ENCODE measurements around the gene SLC6A7.
A peak's percentile ranks its signal among the peaks of the same experiment; 100 is the strongest.

Gene SLC6A7

GRCh38 chr5:150184990-150185912 is 4.6 kb upstream of the SLC6A7 start:
- TF ChIP-seq ZNF658 (tag by site-specific recombination; IDR thresholded peaks at IDR 0.05) (no peak), ZIC2 (tag by site-specific recombination; IDR thresholded peaks at IDR 0.05) (0 out of 2 replicates have a peak, but pooled peaks have one; percentile 21), ZNF24 (tag by site-specific recombination; IDR thresholded peaks at IDR 0.05) (no peak), ZNF791 (tag by site-specific recombination; IDR thresholded peaks at IDR 0.05) (no peak), ZNF747 (tag by site-specific recombination; IDR thresholded peaks at IDR 0.05) (no peak), ZSCAN5A (tag by site-specific recombination; IDR thresholded peaks at IDR 0.05) (no peak)
- Histone ChIP-seq H3K4me3 (ENCODE audit: low read depth, low read length) (no peak overlapping the region), H3K4me1 (ENCODE audit: control insufficient read depth, insufficient read depth, low read length) (0 out of 2 replicates have a peak, but pooled peaks cover 3% of the 10 kb centered on the region), H3K9me3 (ENCODE audit: control insufficient read depth, insufficient read depth, low read depth, low read length) (no peaks in the 10 kb centered on the region), H3K27ac (ENCODE audit: extremely low read depth, low read depth, low read length) (no peak overlapping the region), H3K36me3 (ENCODE audit: control insufficient read depth in 2 of 2, insufficient read depth in 1 of 2, low read length in 2 of 2) (no peaks in the 10 kb centered on the region)
- ChIA-PET CTCF (interaction anchor here (0.8 kb wide), 1 partner anchor 56 kb away, joined by 4 read pairs; no protein-coding TSS in a partner anchor), POLR2A (no interaction called here)

DNA sequence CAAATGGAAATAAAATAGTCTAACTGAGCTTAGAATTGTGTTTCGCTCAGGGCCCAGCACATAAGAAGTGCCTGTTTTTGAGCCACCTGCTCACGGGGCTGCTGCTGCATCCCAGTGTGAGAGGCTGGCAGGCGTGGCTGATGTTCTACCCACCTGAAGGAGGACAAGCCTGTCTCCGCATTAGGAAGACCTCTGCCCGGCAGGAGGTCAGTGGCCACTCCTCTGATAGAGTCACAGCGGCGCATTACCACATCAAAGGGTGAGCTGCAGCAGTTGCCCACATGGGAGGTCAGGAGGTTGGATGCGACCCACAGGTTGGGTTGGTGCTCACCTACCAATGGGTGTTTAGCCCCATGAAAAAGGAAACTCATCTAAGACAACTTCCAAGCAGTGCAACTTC is 3.7 kb upstream of the SLC6A7 start:
- CTCF ChIA-PET: interaction anchor here (0.7 kb wide), 1 partner anchor 12 kb away, joined by 3 read pairs; no protein-coding TSS in a partner anchor
- POLR2A ChIA-PET: no interaction called here
- no peaks in the 10 kb centered on the region for H3K9me3 ChIP-seq (ENCODE audit: control insufficient read depth, insufficient read depth, low read depth, low read length)
- H3K27ac ChIP-seq (ENCODE audit: extremely low read depth, low read depth, low read length): no peak overlapping the region
- H3K4me1 ChIP-seq (ENCODE audit: control insufficient read depth, insufficient read depth, low read length): no peaks in the 10 kb centered on the region
- H3K36me3 ChIP-seq (ENCODE audit: control insufficient read depth in 2 of 2, insufficient read depth in 1 of 2, low read length in 2 of 2): no peaks in the 10 kb centered on the region
- no peak overlapping the region for H3K4me3 ChIP-seq (ENCODE audit: low read depth, low read length)
- TF ChIP-seq ZIC2 (tag by site-specific recombination; IDR thresholded peaks at IDR 0.05) (no peak), ZNF768 (tag by site-specific recombination; IDR thresholded peaks at IDR 0.05) (no peak), ZNF335 (tag by site-specific recombination; conservative IDR thresholded peaks at IDR 0.05) (no peak), GLIS2 (tag by site-specific recombination; IDR thresholded peaks at IDR 0.05) (no peak), ZSCAN23 (tag by site-specific recombination; IDR thresholded peaks at IDR 0.05) (no peak), ZNF202 (tag by site-specific recombination; IDR thresholded peaks at IDR 0.05; ENCODE audit: borderline replicate concordance) (no peak)

DNA sequence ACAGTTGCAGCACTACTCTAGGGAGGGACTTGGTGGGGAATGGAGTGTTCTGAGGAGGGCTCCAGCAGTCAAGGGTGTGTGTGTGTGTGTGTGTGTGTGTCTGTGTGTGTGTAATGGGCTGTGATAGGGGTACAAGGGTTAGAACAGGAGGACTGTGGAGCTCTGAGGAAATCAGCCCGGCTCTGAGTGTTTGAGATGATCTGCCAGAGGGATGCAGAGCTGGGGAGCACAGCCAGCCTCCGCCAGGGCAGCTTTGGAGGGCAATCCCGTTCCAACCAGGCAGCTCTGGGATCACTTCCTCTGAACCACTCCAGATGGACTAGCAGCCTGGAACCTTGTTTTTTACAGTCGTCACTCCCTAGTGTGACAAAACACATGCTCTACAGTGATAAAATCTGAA is 3.0 kb upstream of the SLC6A7 start:
- Histone ChIP-seq H3K4me1 (ENCODE audit: control insufficient read depth, insufficient read depth, low read length) (no peaks in the 10 kb centered on the region), H3K4me3 (ENCODE audit: low read depth, low read length) (no peak overlapping the region), H3K36me3 (ENCODE audit: control insufficient read depth in 2 of 2, insufficient read depth in 1 of 2, low read length in 2 of 2) (no peaks in the 10 kb centered on the region), H3K27ac (ENCODE audit: extremely low read depth, low read depth, low read length) (no peak overlapping the region), H3K9me3 (ENCODE audit: control insufficient read depth, insufficient read depth, low read depth, low read length) (no peaks in the 10 kb centered on the region)
- TF ChIP-seq GLIS2 (tag by site-specific recombination; IDR thresholded peaks at IDR 0.05) (no peak), ZNF600 (tag by site-specific recombination; IDR thresholded peaks at IDR 0.05) (0 out of 2 replicates have a peak, but pooled peaks have one; percentile 37), BCL11B (tag by site-specific recombination; IDR thresholded peaks at IDR 0.05; ENCODE audit: low read depth) (no peak), WT1 (tag by site-specific recombination; IDR thresholded peaks at IDR 0.05) (no peak), ZNF792 (tag by site-specific recombination; IDR thresholded peaks at IDR 0.05) (no peak), ZFHX2 (tag by site-specific recombination; conservative IDR thresholded peaks at IDR 0.05) (no peak)
- TF ChIP-seq, protein P1, sequence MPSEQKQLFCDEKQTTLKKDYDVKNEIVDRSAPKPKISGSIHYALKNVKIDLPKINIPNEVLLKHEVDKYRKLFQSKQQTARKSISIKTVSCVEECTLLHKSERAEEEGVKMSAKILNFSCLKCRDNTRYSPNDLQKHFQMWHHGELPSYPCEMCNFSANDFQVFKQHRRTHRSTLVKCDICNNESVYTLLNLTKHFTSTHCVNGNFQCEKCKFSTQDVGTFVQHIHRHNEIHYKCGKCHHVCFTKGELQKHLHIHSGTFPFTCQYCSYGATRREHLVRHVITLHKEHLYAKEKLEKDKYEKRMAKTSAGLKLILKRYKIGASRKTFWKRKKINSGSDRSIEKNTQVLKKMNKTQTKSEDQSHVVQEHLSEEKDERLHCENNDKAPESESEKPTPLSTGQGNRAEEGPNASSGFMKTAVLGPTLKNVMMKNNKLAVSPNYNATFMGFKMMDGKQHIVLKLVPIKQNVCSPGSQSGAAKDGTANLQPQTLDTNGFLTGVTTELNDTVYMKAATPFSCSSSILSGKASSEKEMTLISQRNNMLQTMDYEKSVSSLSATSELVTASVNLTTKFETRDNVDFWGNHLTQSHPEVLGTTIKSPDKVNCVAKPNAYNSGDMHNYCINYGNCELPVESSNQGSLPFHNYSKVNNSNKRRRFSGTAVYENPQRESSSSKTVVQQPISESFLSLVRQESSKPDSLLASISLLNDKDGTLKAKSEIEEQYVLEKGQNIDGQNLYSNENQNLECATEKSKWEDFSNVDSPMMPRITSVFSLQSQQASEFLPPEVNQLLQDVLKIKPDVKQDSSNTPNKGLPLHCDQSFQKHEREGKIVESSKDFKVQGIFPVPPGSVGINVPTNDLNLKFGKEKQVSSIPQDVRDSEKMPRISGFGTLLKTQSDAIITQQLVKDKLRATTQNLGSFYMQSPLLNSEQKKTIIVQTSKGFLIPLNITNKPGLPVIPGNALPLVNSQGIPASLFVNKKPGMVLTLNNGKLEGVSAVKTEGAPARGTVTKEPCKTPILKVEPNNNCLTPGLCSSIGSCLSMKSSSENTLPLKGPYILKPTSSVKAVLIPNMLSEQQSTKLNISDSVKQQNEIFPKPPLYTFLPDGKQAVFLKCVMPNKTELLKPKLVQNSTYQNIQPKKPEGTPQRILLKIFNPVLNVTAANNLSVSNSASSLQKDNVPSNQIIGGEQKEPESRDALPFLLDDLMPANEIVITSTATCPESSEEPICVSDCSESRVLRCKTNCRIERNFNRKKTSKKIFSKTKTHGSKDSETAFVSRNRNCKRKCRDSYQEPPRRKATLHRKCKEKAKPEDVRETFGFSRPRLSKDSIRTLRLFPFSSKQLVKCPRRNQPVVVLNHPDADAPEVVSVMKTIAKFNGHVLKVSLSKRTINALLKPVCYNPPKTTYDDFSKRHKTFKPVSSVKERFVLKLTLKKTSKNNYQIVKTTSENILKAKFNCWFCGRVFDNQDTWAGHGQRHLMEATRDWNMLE (tag by site-specific recombination; conservative IDR thresholded peaks at IDR 0.05; ENCODE audit: low read depth): no peak
- TF ChIP-seq, protein P2, sequence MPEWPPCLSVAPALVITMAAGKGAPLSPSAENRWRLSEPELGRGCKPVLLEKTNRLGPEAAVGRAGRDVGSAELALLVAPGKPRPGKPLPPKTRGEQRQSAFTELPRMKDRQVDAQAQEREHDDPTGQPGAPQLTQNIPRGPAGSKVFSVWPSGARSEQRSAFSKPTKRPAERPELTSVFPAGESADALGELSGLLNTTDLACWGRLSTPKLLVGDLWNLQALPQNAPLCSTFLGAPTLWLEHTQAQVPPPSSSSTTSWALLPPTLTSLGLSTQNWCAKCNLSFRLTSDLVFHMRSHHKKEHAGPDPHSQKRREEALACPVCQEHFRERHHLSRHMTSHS (tag by site-specific recombination; IDR thresholded peaks at IDR 0.05): no peak
- ChIA-PET CTCF (interaction anchor here (0.7 kb wide), 3 partner anchors 13 to 327 kb away, joined by 3 to 4 read pairs (median 3); no protein-coding TSS in a partner anchor), POLR2A (no interaction called here)

Measured in HEK293 (cell line).